IPS-NIHi7 (cell line): Measurements from ENCODE around the gene CCDC192.
"Not testable (repeated sequence)": the region's sequence is repeated elsewhere in the genome, so short reads cannot be mapped to it uniquely, and the experiment has no call there.

ENCODE experiments used
- DNase-seq: peaks from one replicate; pipeline ENCODE4 v3.0.0; 2012; ENCODE audit warnings: mixed read lengths; ENCODE audit errors: extremely low spot score

CCDC192 gene

GRCh38 chr5:127702926-127703561 lies at the start of gene CCDC192:
Gene CCDC192, plus strand, starts transcription at chr5:127703391. Its CDS starts 55 bp downstream, at chr5:127703446.
- no peak for DNase-seq

GRCh38 chr5:127656825-127657224 lies 46.4 kb upstream of the CCDC192 start:
- DNase-seq = no peak

GRCh38 chr5:127660047-127660733 lies 43.0 kb upstream of the CCDC192 start:
- DNase-seq = no peak

GRCh38 chr5:127664093-127664492 lies 39.1 kb upstream of the CCDC192 start:
- DNase-seq = no peak

- DNase-seq = no peak
Measured at GRCh38 chr5:127665641-127666040, 37.5 kb upstream of the CCDC192 start.

- DNase-seq = no peak
Measured at GRCh38 chr5:127666043-127666716, 37.0 kb upstream of the CCDC192 start.

GRCh38 chr5:127667926-127668325 lies 35.3 kb upstream of the CCDC192 start:
- no peak for DNase-seq

- no peak for DNase-seq
Measured at GRCh38 chr5:127671218-127671617, 32.0 kb upstream of the CCDC192 start.

GRCh38 chr5:127673117-127673800 lies 29.9 kb upstream of the CCDC192 start:
- no peak for DNase-seq

GRCh38 chr5:127676951-127677350 lies 26.2 kb upstream of the CCDC192 start:
- not testable (repeated sequence) for DNase-seq

GRCh38 chr5:127679691-127680330 lies 23.4 kb upstream of the CCDC192 start:
- DNase-seq = not testable (repeated sequence)

GRCh38 chr5:127680595-127680994 lies 22.6 kb upstream of the CCDC192 start:
- no peak for DNase-seq

GRCh38 chr5:127683008-127683407 lies 20.2 kb upstream of the CCDC192 start:
- DNase-seq = no peak

- DNase-seq = no peak
Measured at GRCh38 chr5:127684726-127685467, 18.3 kb upstream of the CCDC192 start.

- DNase-seq = no peak
Measured at GRCh38 chr5:127685662-127686061, 17.5 kb upstream of the CCDC192 start.

- DNase-seq = no peak
Measured at GRCh38 chr5:127686424-127686823, 16.8 kb upstream of the CCDC192 start.

- DNase-seq = no peak
Measured at GRCh38 chr5:127694518-127695171, 8.5 kb upstream of the CCDC192 start.

- DNase-seq = no peak
Measured at GRCh38 chr5:127695346-127695745, 7.8 kb upstream of the CCDC192 start.

GRCh38 chr5:127696683-127697082 lies 6.5 kb upstream of the CCDC192 start:
- DNase-seq = no peak

- no peak for DNase-seq
Measured at GRCh38 chr5:127697894-127698600, 5.1 kb upstream of the CCDC192 start.
